HepG2 (cell line): ENCODE measurements around the gene SEC61G. TPM values are rescaled to one million over a fixed set of nuclear protein-coding genes. Genes with fewer than 3 reads are reported as not detected.
A peak's percentile ranks its signal among the peaks of the same experiment; 100 is the strongest.

ENCODE experiments used
- ATAC-seq: fragments of 200-7000 bp; cut with Tn5 transposase; 3 replicates; pipeline ENCODE4 v1.9.1; 2020; ENCODE audit warnings: mild to moderate bottlenecking, moderate library complexity
- BruUV-seq: library from RNA; stranded (reverse); fragments of 400-500 nt; replicated peaks from 2 replicates; lab custom pipeline; 2021; lab: Mats Ljungman, UMichigan
- CTCF ChIA-PET: fragments of 300-600 bp; formaldehyde crosslinking; extraction: SDS; loops from one replicate; lab custom pipeline; 2021; ENCODE audit warnings: low total read pairs, inconsistent platforms, low intra/inter-chr PET ratio; lab: Yijun Ruan, JAX
- POLR2A ChIA-PET: fragments of 350-600 bp; sonication (Branson Sonifier 250); formaldehyde crosslinking; loops from one replicate; lab custom pipeline; 2020; ENCODE audit warnings: antibody characterized with exemption, inconsistent platforms; lab: Yijun Ruan, JAX
- DNase-seq: peaks from one replicate; pipeline ENCODE4 v3.0.0-alpha.2; 2015; ENCODE audit warnings: low spot score
- FAIRE-seq: peaks from 3 replicates; lab custom pipeline; 2011; peaks lifted over from hg19 to GRCh38; lab: Jason Lieb, UNC
- H2AFZ ChIP-seq: one replicate; pipeline ENCODE4 v1.6.1; 2011; ENCODE audit warnings: low read length, inconsistent platforms
- H3K27ac ChIP-seq: fragments of 300-600 bp; 3 replicates; pipeline ENCODE4 v1.8.0; 2011; ENCODE audit warnings: mixed run types, mild to moderate bottlenecking, mixed read lengths, low read length, inconsistent platforms; ENCODE audit not compliant: insufficient read depth; ENCODE audit errors: extremely low read length
- H3K27me3 ChIP-seq, 2 experiments: fragments of 200-600 bp in 1 of 2; 2 replicates in 1 of 2; 3 replicates in 1 of 2; pipeline versions ENCODE4 v1.6.0 to v1.8.0; 2011; ENCODE audit warnings: low read length in 2 of 2, mild to moderate bottlenecking in 2 of 2, moderate library complexity in 2 of 2, inconsistent platforms in 1 of 2; ENCODE audit not compliant: insufficient read depth in 2 of 2, control insufficient read depth in 1 of 2
- H3K36me3 ChIP-seq, 2 experiments: fragments of 200-600 bp in 1 of 2; replicated peaks in 1 of 2; 2 replicates in 1 of 2; 3 replicates in 1 of 2; pipeline versions ENCODE4 v1.5.1 to v1.8.0; 2011; ENCODE audit warnings: low read length in 2 of 2, inconsistent platforms in 1 of 2; ENCODE audit not compliant: insufficient read depth in 2 of 2, control insufficient read depth in 1 of 2
- H3K4me1 ChIP-seq: 2 replicates; pipeline ENCODE4 v1.5.1; 2012; ENCODE audit warnings: low read length, inconsistent platforms; ENCODE audit not compliant: insufficient read depth
- H3K4me2 ChIP-seq: 2 replicates; pipeline ENCODE4 v1.6.0; 2011; ENCODE audit warnings: low read depth, low read length, inconsistent platforms
- H3K4me3 ChIP-seq, 3 experiments: fragments of 200-600 bp in 1 of 3; sonication (generic), shearing (Covaris generic) in 1 of 3; replicated peaks in 1 of 3; 2 replicates each; pipeline ENCODE4 v1.5.1; 2011 to 2016; ENCODE audit warnings: low read length in 3 of 3, inconsistent platforms in 2 of 3, low read depth in 2 of 3, mild to moderate bottlenecking in 2 of 3, control low read depth in 1 of 3, mixed read lengths in 1 of 3; ENCODE audit not compliant: insufficient read depth in 1 of 3
- H3K79me2 ChIP-seq: one replicate; pipeline ENCODE4 v1.6.1; 2011; ENCODE audit warnings: low read length, inconsistent platforms; ENCODE audit not compliant: insufficient read depth
- H3K9ac ChIP-seq: 2 replicates; pipeline ENCODE4 v1.6.0; 2011; ENCODE audit warnings: mild to moderate bottlenecking, low read depth, low read length, inconsistent platforms; ENCODE audit not compliant: insufficient read depth
- H3K9me3 ChIP-seq: 2 replicates; pipeline ENCODE4 v1.5.1; 2012; ENCODE audit warnings: mild to moderate bottlenecking, low read length
- H4K20me1 ChIP-seq: 2 replicates; pipeline ENCODE4 v1.6.0; 2011; ENCODE audit warnings: inconsistent platforms, mild to moderate bottlenecking, low read length, moderate library complexity; ENCODE audit not compliant: insufficient read depth
- CEBPB ChIP-seq: IDR thresholded peaks from 2 replicates; pipeline ENCODE4 v1.6.1; 2011; ENCODE audit warnings: low read depth, low read length, improper control_type of control experiment, borderline replicate concordance
- HOXA5 ChIP-seq: sonication (generic); formaldehyde crosslinking; IDR thresholded peaks from 2 replicates; pipeline ENCODE4 v1.4.0; 2020; ENCODE audit warnings: missing genetic modification reagents
- KLF6 ChIP-seq: IDR thresholded peaks from 2 replicates; pipeline ENCODE4 v1.8.0; 2016; ENCODE audit warnings: missing biosample characterization, missing genetic modification reagents
- MTA1 ChIP-seq: sonication (generic); formaldehyde crosslinking; IDR thresholded peaks from 2 replicates; pipeline ENCODE4 v1.4.0; 2020; ENCODE audit warnings: missing genetic modification reagents, mild to moderate bottlenecking, borderline replicate concordance
- NCOR1 ChIP-seq: fragments of 200-600 bp; sonication (generic); IDR thresholded peaks from 2 replicates; pipeline ENCODE4 v1.7.0; 2017; ENCODE audit warnings: antibody characterized with exemption, low read length, borderline replicate concordance
- SIX4 ChIP-seq: sonication (generic); formaldehyde crosslinking; IDR thresholded peaks from 2 replicates; pipeline ENCODE4 v1.4.0; 2020; ENCODE audit warnings: missing genetic modification reagents
- SMYD3 ChIP-seq: sonication (generic); formaldehyde crosslinking; IDR thresholded peaks from 2 replicates; pipeline ENCODE4 v1.8.1; 2023; ENCODE audit warnings: mild to moderate bottlenecking, missing genetic modification reagents
- SSRP1 ChIP-seq: IDR thresholded peaks from 2 replicates; pipeline ENCODE4 v1.6.1; 2016; ENCODE audit warnings: control low read depth
- ZFP36L1 ChIP-seq: sonication (generic); formaldehyde crosslinking; IDR thresholded peaks from 2 replicates; pipeline ENCODE4 v1.8.0; 2022; ENCODE audit warnings: mild to moderate bottlenecking, missing genetic modification reagents, moderate library complexity
- ZNF224 ChIP-seq: sonication (generic); formaldehyde crosslinking; IDR thresholded peaks from 2 replicates; pipeline ENCODE4 v1.5.0; 2020; ENCODE audit warnings: mild to moderate bottlenecking, missing genetic modification reagents
- ZNF768 ChIP-seq: sonication (generic); formaldehyde crosslinking; IDR thresholded peaks from 2 replicates; pipeline ENCODE4 v1.4.0; 2020; ENCODE audit warnings: missing genetic modification reagents
- WGBS: methylation state at CpG from one replicate; pipeline ENCODE4 v1.1.6; 2017; ENCODE audit warnings: low lambda C conversion rate; 5-methylcytosine and 5-hydroxymethylcytosine counted together
- in situ Hi-C: cut with HindIII; loops from 2 replicates; pipeline ENCODE4 v1.10.0; 2017; ENCODE audit warnings: low pct_unique_long_range_greater_than_20kb; ENCODE audit not compliant: extremely low pct_ligation_motif_present
- intact Hi-C: fragments of 100-400 bp; cut with micrococcal nuclease; formaldehyde crosslinking; loops from one replicate; pipeline ENCODE4 v1.10.0; 2022; ENCODE audit not compliant: unreplicated experiment
- polyA plus RNA-seq, 8 experiments: library from polyadenylated mRNA; depleted of rRNA in 3 of 8; stranded (reverse) in 7 of 8; unstranded in 1 of 8; fragments of >200 nt; fragmentation: Illumina TruSeq in 4 of 8; extraction: Trizol in 4 of 8; gene quantifications; 2 replicates each; pipeline versions ENCODE4 v1.2.1 to v1.2.3, GENCODE V29; 2011 to 2016; ENCODE audit warnings: low read depth in 4 of 8, missing spikeins in 1 of 8, mixed read lengths in 1 of 8; ENCODE audit not compliant: insufficient read depth in 1 of 8
- total RNA-seq, 5 experiments: library from RNA; depleted of rRNA; stranded (reverse); fragments of >200 nt; fragmentation: Illumina TruSeq; extraction: Trizol; gene quantifications; 2 replicates each; pipeline ENCODE4 v1.2.3, GENCODE V29; 2016; ENCODE audit warnings: low read depth in 1 of 5
- TF ChIP-seq, protein P1 (sequence below): sonication (generic); formaldehyde crosslinking; IDR thresholded peaks from 2 replicates; pipeline ENCODE4 v1.4.0; 2020; ENCODE audit warnings: missing genetic modification reagents, mild to moderate bottlenecking, borderline replicate concordance
- TF ChIP-seq, protein P2 (sequence below): sonication (generic); formaldehyde crosslinking; IDR thresholded peaks from 2 replicates; pipeline ENCODE4 v1.5.0; 2020; ENCODE audit warnings: mild to moderate bottlenecking, missing genetic modification reagents, borderline replicate concordance
- TF ChIP-seq, protein P3 (sequence below): sonication (generic); formaldehyde crosslinking; IDR thresholded peaks from 2 replicates; pipeline ENCODE4 v1.5.0; 2020; ENCODE audit warnings: mild to moderate bottlenecking, missing genetic modification reagents, moderate library complexity
- TF ChIP-seq, protein P4 (sequence below): sonication (generic); formaldehyde crosslinking; IDR thresholded peaks from 2 replicates; pipeline ENCODE4 v1.4.0; 2020; ENCODE audit warnings: missing genetic modification reagents, borderline replicate concordance

Gene SEC61G
- total and polyA plus RNA-seq, 2 of the 13 experiments (the other 11 are each of a cell fraction or from before 2014, with no cell fraction given): 126 to 328 TPM

DNA sequence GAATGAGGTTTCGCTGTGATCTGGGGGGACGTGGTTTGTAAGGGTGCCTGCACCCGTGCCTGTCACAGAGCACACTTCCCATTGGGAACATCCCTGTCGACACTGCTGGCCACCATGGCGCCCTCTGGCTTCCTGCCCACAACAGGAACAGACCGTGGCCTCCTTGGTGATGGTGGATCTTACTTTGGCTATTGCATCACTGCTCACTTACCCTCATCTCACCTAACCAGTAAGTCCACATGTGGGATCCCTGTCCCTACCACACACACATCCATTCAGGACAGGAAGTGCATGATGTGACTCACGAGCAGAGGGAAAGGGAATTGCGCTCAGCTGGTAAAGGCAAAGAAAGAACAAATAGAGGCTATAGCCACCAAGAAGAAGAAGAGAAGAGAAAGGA is 26.2 kb upstream of the SEC61G start:
- Histone ChIP-seq H4K20me1 (no peaks in the 10 kb centered on the region), H3K27ac (no peak overlapping the region), H3K36me3 (no peaks in the 10 kb centered on the region), H3K4me1 (no peaks in the 10 kb centered on the region), H3K4me2 (no peak overlapping the region), H3K9me3 (no peaks in the 10 kb centered on the region), H2AFZ (no peak overlapping the region), H3K27me3 (peaks cover 0 to 4% of the 10 kb centered on the region in 2 experiments; a peak in 1 of 5 replicates), H3K9ac (no peak overlapping the region), H3K79me2 (no peaks in the 10 kb centered on the region), H3K4me3 (no peak overlapping the region)
- no peak for TF ChIP-seq SMYD3 (CRISPR knock-in tag)
- TF ChIP-seq, protein P1, sequence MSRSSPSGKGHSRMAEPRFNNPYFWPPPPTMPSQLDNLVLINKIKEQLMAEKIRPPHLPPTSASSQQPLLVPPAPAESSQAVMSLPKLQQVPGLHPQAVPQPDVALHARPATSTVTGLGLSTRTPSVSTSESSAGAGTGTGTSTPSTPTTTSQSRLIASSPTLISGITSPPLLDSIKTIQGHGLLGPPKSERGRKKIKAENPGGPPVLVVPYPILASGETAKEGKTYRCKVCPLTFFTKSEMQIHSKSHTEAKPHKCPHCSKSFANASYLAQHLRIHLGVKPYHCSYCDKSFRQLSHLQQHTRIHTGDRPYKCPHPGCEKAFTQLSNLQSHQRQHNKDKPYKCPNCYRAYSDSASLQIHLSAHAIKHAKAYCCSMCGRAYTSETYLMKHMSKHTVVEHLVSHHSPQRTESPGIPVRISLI (CRISPR knock-in tag): no peak
- TF ChIP-seq HOXA5: no peak
- TF ChIP-seq SIX4 (CRISPR knock-in tag): no peak
- no peak for TF ChIP-seq MTA1 (CRISPR knock-in tag)
- TF ChIP-seq, protein P2, sequence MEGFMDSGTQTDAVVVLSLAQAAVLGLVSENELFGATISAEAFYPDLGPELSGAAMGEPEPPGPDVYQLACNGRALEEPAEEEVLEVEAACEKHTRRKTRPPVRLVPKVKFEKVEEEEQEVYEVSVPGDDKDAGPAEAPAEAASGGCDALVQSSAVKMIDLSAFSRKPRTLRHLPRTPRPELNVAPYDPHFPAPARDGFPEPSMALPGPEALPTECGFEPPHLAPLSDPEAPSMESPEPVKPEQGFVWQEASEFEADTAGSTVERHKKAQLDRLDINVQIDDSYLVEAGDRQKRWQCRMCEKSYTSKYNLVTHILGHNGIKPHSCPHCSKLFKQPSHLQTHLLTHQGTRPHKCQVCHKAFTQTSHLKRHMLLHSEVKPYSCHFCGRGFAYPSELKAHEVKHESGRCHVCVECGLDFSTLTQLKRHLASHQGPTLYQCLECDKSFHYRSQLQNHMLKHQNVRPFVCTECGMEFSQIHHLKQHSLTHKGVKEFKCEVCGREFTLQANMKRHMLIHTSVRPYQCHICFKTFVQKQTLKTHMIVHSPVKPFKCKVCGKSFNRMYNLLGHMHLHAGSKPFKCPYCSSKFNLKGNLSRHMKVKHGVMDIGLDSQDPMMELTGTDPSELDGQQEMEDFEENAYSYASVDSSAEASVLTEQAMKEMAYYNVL (CRISPR knock-in tag): no peak
- TF ChIP-seq ZFP36L1 (CRISPR knock-in tag): no peak
- TF ChIP-seq, protein P3, sequence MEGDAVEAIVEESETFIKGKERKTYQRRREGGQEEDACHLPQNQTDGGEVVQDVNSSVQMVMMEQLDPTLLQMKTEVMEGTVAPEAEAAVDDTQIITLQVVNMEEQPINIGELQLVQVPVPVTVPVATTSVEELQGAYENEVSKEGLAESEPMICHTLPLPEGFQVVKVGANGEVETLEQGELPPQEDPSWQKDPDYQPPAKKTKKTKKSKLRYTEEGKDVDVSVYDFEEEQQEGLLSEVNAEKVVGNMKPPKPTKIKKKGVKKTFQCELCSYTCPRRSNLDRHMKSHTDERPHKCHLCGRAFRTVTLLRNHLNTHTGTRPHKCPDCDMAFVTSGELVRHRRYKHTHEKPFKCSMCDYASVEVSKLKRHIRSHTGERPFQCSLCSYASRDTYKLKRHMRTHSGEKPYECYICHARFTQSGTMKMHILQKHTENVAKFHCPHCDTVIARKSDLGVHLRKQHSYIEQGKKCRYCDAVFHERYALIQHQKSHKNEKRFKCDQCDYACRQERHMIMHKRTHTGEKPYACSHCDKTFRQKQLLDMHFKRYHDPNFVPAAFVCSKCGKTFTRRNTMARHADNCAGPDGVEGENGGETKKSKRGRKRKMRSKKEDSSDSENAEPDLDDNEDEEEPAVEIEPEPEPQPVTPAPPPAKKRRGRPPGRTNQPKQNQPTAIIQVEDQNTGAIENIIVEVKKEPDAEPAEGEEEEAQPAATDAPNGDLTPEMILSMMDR (CRISPR knock-in tag): peak; percentile 40
- TF ChIP-seq, protein P4, sequence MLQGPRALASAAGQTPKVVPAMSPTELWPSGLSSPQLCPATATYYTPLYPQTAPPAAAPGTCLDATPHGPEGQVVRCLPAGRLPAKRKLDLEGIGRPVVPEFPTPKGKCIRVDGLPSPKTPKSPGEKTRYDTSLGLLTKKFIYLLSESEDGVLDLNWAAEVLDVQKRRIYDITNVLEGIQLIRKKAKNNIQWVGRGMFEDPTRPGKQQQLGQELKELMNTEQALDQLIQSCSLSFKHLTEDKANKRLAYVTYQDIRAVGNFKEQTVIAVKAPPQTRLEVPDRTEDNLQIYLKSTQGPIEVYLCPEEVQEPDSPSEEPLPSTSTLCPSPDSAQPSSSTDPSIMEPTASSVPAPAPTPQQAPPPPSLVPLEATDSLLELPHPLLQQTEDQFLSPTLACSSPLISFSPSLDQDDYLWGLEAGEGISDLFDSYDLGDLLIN (CRISPR knock-in tag): no peak
- TF ChIP-seq NCOR1: no peak
- TF ChIP-seq KLF6 (CRISPR knock-in tag): no peak
- no peak for TF ChIP-seq ZNF768
- TF ChIP-seq CEBPB: peak; percentile 40; the same call in 1 of the 2 replicates
- TF ChIP-seq ZNF224: no peak
- TF ChIP-seq SSRP1 (CRISPR knock-in tag): no peak
- 46% methylated on average over 6 of the region's 8 CpGs for WGBS
- DNase-seq (no peak), FAIRE-seq (no peak), ATAC-seq (no peak)
- ChIA-PET CTCF (no interaction called here), POLR2A (no interaction called here)
- intact Hi-C loops: no loop called here
- BruUV-seq: no TSS peak
- in situ Hi-C loops: loop anchor here (5.0 kb wide), 1 partner anchor 57 kb away; no protein-coding TSS in a partner anchor
